Right atrium auricular region (tissue), 2 donors: ENCODE results near the gene JAKMIP2. TPM values are rescaled to one million over a fixed set of nuclear protein-coding genes. Genes with fewer than 3 reads are reported as not detected.

Experiments used
- DNase-seq: peaks from one replicate; pipeline ENCODE4 v3.0.0-alpha.2; 2019; ENCODE audit warnings: low spot score
- H3K27ac ChIP-seq, 2 donors: fragments of 200-600 bp; sonication (generic); 1 replicate in 1 of 2; 2 replicates in 1 of 2; pipeline ENCODE4 v1.5.1; 2016 to 2019
- H3K27me3 ChIP-seq, 2 donors: fragments of 200-600 bp; sonication (generic); one replicate each; pipeline versions ENCODE4 v1.5.1 to v1.6.0; 2017 to 2019
- H3K36me3 ChIP-seq: fragments of 200-600 bp; sonication (generic); one replicate; pipeline ENCODE4 v1.5.1; 2016
- H3K4me1 ChIP-seq, 2 donors: fragments of 200-600 bp; sonication (generic); one replicate each; pipeline versions ENCODE4 v1.5.1 to v1.6.0; 2017 to 2019
- H3K4me3 ChIP-seq, 2 donors: fragments of 200-600 bp; sonication (generic); 1 replicate in 1 of 2; 2 replicates in 1 of 2; pipeline ENCODE4 v1.5.1; 2017 to 2019; ENCODE audit warnings: mild to moderate bottlenecking in 1 of 2, moderate library complexity in 1 of 2
- H3K9me3 ChIP-seq, 2 donors: fragments of 200-600 bp; sonication (generic); one replicate each; pipeline ENCODE4 v1.5.1; 2019
- total RNA-seq, 2 donors: library from RNA; depleted of rRNA; stranded (reverse); fragments of >200 nt; gene quantifications; one replicate each; pipeline ENCODE4 v1.1.0, GENCODE V29; 2016
- TF ChIP-seq, protein P1 (sequence below), 2 donors: fragments of 200-600 bp; sonication (generic); IDR thresholded peaks; one replicate each; pipeline ENCODE4 v1.5.1; 2019; ENCODE audit warnings: antibody characterized with exemption in 2 of 2

The JAKMIP2 gene
- total RNA-seq, 2 donors from 2014 or later, result 0.16 to 0.33 TPM

DNA sequence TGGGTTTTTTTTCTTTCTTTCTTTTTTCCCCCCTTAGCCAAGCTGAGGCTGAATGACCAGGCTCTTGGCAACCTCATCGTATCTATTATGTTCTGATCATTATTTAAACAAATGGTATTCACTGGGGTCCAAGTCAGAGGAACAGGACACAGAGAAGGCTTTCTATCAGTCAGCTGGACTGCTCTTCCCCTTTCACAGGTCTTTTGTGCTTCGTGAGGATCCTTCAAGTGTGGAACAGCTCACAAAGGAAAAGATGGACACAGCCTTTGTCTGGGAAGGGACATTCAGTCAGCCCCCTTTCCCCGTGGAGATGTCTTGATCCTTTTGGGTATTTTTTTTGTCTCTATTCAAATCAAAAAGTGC, 218.4 kb downstream of the JAKMIP2 start:
- no peaks in the 10 kb centered on the region for H3K9me3 ChIP-seq
- no peak for DNase-seq
- no peaks in the 10 kb centered on the region for H3K27me3 ChIP-seq
- H3K27ac ChIP-seq, result no peak overlapping the region
- H3K36me3 ChIP-seq, result no peaks in the 10 kb centered on the region
- peaks cover 0 to 3% of the 10 kb centered on the region in 2 donors for H3K4me1 ChIP-seq
- no peak overlapping the region for H3K4me3 ChIP-seq
- TF ChIP-seq, protein P1, sequence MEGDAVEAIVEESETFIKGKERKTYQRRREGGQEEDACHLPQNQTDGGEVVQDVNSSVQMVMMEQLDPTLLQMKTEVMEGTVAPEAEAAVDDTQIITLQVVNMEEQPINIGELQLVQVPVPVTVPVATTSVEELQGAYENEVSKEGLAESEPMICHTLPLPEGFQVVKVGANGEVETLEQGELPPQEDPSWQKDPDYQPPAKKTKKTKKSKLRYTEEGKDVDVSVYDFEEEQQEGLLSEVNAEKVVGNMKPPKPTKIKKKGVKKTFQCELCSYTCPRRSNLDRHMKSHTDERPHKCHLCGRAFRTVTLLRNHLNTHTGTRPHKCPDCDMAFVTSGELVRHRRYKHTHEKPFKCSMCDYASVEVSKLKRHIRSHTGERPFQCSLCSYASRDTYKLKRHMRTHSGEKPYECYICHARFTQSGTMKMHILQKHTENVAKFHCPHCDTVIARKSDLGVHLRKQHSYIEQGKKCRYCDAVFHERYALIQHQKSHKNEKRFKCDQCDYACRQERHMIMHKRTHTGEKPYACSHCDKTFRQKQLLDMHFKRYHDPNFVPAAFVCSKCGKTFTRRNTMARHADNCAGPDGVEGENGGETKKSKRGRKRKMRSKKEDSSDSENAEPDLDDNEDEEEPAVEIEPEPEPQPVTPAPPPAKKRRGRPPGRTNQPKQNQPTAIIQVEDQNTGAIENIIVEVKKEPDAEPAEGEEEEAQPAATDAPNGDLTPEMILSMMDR (IDR thresholded peaks at IDR 0.05), result no peak

DNA sequence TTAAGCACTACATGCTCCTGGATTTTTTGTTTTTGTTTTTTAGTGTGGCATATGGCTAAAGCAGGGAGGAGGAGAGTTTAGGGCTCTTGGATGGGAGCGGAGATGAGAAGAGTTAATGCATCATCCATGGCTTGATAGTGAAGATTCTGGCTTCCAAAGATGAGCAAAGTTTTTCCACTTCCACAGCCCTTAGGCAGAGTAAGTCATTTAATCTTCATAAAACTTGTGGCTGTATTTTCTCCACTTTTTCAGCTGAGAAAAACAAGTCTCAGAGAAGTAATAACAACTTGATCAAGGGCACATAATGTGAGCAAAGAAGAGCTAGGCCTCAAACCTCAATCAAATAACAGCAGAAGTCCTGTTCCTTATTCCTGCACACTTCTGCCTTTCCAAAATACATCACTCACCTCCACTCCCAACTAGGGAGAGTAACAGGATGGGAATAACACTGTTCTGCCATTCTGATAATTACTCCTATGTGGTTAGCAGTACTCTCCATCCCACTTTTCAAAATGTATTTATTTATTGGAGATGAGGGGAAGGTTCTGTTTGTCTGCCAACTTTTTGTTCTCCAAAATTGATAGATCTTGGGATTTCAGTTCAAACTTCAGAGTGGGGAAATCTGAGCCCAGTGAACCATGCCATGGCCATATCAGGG, 218.9 kb downstream of the JAKMIP2 start:
- Histone ChIP-seq H3K4me3 (no peak overlapping the region), H3K9me3 (no peaks in the 10 kb centered on the region), H3K36me3 (no peaks in the 10 kb centered on the region), H3K27me3 (no peaks in the 10 kb centered on the region), H3K4me1 (peaks cover 0 to 8% of the 10 kb centered on the region in 2 donors), H3K27ac (no peak overlapping the region)
- DNase-seq, result no peak
- TF ChIP-seq, protein P1 (IDR thresholded peaks at IDR 0.05), result no peak

DNA sequence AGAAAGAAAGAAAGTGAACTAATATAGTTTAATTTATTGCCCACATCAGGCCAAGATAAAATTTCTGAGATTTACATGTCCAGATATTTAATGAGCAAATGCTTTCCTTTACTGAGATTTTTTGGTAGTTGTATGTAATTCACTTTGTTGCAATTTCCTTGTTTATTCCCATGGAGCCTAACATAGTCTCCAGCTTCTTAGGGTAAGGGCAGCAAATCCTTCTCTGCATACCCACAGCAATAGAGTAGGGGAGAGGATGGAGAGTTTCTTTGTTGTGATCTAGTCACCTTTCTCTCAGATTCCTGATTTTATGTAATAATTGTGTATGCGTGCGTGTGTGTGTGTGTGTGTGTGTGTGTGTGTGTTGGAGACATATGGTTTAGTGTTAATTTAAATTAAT, 221.1 kb downstream of the JAKMIP2 start:
- DNase-seq, result no peak
- Histone ChIP-seq H3K9me3 (no peaks in the 10 kb centered on the region), H3K4me1 (peaks cover 0 to 16% of the 10 kb centered on the region in 2 donors), H3K36me3 (no peaks in the 10 kb centered on the region), H3K27me3 (no peaks in the 10 kb centered on the region), H3K4me3 (no peak overlapping the region), H3K27ac (no peak overlapping the region)
- TF ChIP-seq, protein P1 (IDR thresholded peaks at IDR 0.05), result no peak

DNA sequence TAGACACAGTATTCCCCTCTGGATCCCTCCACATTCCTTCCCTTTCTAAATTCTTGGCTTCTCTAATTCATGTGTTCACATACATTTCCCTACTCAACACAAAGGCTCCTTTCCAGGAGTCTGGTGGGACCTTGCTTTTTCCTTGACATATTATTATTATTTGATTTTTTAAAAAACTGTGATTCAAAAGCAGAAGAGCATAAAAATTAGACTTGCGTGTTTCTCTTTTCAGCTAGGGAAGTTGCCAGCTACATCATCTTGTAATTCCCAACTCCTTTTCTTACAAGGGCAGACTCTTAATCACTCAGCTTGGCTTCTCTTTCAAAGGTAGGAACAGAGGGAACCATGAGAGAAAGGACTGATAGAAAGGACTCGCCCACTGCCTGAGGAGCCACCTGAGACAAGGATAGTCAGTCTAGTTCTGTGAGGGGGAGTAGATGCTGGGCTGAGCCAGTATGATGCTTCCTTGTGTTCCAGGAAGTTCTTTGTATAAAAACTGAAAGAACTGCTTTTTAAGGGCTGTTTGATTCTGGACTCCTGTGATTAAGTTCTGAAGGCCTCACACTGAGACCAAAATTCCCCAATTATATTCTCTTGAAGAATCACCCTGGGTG, 221.7 kb downstream of the JAKMIP2 start:
- H3K27me3 ChIP-seq, result no peaks in the 10 kb centered on the region

DNA sequence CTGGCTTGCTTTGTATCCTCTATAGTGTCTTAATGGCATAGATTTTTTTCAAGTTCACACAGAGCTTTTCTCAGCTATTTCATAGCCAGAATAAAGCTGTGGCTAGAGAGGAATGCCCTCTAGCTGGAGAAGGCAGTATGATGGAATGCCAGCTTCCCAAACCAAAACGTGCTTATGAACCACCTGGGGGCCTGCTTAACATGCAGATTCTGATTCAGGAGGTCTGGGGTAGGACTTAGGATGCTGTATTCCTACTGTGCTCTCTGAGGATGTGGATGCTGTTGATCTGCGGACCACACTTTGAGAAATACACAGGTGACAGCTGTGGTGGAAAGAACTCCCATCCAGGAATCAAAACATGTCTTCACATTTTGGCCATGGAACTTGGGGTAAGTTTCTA, 222.8 kb downstream of the JAKMIP2 start:
- TF ChIP-seq, protein P1 (IDR thresholded peaks at IDR 0.05), result no peak
- H3K4me1 ChIP-seq, result peaks cover 0 to 25% of the 10 kb centered on the region in 2 donors
- no peak overlapping the region for H3K4me3 ChIP-seq
- no peaks in the 10 kb centered on the region for H3K27me3 ChIP-seq
- no peak for DNase-seq
- no peaks in the 10 kb centered on the region for H3K36me3 ChIP-seq
- H3K9me3 ChIP-seq, result no peaks in the 10 kb centered on the region
- H3K27ac ChIP-seq, result no peak overlapping the region

More for the DNA sequence above, 221.7 kb downstream of the JAKMIP2 start:
- no peak overlapping the region for H3K4me3 ChIP-seq
- no peak overlapping the region for H3K27ac ChIP-seq
- H3K4me1 ChIP-seq, result peaks cover 0 to 16% of the 10 kb centered on the region in 2 donors
- no peaks in the 10 kb centered on the region for H3K36me3 ChIP-seq
- no peak for DNase-seq
- TF ChIP-seq, protein P1 (IDR thresholded peaks at IDR 0.05), result no peak
- no peaks in the 10 kb centered on the region for H3K9me3 ChIP-seq
